GM19023 (cell line): ENCODE measurements around the gene PRKN.

Experiments
- ATAC-seq: cut with Tn5 transposase; IDR thresholded peaks from one replicate; pipeline ENCODE4 v1.9.1; 2021; ENCODE audit warnings: mild to moderate bottlenecking, moderate library complexity; ENCODE audit not compliant: unreplicated experiment

PRKN gene

DNA sequence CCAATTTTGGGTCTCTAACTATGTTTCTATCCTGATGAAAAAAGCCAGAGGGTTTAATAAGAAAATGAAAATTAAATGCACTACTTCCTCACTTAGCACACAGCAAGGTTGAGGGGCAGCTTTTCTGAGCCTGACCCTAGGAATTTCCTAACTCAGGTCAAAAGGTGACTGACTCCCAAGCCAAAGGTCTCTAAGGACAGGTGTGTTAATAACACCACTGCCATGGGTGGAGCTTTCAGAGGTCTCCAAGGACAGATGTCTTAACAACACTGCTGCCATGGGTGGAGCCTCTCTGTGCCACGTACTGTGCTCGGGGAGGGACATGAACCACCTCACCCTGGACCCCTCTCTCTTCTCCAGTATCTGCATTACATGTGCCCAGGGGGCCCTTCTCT lies 339.2 kb downstream of the PRKN start:
- no peak for ATAC-seq

GRCh38 chr6:162387718-162388382 lies 339.7 kb downstream of the PRKN start:
- no peak for ATAC-seq

DNA sequence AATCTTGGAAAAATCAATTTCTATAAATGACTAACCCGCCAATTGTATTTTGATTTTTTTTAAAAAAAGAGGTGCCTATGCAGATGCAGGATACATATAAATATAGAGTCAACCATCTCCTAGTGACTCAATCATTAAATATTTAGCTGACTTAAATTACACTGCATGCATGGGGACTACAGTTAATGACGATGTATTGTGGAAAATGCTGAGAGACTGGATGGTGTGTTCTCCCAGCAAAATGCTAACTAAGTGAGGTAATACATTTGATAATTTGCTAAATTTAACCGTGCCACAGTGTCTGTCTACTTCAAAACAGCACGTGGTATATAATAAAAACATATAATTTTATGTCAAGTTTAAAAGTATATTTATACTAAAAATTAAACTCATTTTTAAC lies 341.6 kb downstream of the PRKN start:
- ATAC-seq = no peak

DNA sequence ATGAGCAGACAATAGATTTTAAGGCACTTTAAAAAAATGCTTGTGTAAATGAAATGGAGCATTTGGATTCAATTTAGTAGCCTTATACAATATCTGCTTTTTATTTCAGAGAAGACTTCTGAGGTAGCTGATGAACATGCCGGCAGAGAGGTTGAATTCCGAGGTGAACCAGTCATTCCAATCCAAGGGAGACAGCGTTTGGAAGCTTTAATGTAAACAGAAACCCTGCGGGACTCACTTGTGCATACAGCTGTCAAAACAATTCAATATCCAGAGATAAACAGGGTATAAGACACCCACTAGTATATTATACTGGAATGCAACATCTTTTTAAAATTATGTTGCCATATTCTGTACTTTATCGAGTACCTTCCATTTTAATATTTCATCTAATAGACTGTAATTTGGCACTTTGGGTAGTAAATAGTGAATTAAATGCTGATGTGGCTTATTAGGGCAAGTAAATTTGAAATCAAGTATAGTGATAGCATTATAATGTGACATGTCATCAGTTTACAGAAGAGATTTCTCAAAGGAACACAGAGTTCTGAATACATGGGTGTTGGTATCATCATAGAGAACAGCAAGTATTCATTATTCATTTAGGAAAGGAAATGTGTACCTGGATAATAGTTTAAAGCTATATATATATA lies 347.7 kb downstream of the PRKN start:
- ATAC-seq = no peak

DNA sequence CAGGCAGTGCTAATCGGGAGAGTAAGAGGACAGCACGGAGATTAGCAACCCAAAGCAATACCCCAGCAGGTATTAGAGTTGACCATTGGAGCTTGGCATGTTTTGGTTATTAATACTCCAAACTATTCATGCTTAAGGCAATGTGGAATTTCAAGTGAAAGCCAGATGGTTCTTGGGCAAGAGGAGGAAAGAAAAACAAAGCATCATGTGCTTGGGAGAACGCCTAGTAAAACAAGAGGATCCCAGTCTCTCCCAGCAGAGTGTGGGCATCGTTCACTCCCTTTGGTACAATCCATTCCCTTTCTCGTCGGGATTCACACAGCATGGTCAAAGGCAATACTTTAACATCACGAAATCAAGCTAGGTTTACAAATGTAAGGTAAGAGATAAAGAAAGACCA lies 349.8 kb downstream of the PRKN start:
- ATAC-seq = no peak

GRCh38 chr6:162373868-162374267 lies 353.7 kb downstream of the PRKN start:
- ATAC-seq = no peak

- no peak for ATAC-seq
Observed at GRCh38 chr6:162373192-162373591, 354.4 kb downstream of the PRKN start.

DNA sequence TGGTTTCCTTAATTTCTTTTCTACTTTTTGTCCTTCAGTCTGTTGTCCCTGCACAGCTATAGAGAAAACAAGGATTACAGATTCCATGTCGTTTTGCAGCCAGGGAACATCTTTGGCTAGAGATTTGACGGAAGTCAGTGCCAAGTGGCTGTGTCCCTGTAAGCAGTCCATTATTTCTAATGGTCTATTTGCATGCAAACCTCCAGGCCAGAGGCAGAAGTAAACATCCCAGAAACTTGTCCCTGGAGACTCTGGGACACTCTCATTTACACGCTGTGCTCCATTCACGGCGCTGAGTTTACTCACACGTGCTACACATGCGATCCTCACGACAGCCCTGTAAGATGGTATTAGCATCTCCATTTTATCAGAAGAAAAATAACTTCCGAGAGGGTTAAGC lies 355.5 kb downstream of the PRKN start:
- ATAC-seq = no peak

DNA sequence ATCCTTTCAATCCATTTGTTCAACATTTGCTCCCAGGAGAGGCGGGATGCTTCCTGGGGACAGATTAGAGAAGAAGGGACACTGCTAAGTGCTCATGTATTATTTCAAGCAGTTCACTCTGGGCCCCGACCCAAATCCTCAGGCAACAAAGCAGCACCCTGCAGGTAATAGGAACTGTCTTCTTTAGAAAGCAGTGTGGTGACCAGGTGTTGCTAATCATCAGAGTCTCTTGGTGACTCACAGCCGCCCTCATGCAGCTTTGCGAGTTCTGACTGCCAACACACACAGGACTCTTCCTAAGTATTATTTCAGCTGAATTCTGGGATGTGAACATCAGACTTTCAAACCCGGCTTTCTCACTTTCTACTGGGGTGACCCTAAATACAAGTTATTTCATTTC lies 356.4 kb downstream of the PRKN start:
- ATAC-seq = no peak

DNA sequence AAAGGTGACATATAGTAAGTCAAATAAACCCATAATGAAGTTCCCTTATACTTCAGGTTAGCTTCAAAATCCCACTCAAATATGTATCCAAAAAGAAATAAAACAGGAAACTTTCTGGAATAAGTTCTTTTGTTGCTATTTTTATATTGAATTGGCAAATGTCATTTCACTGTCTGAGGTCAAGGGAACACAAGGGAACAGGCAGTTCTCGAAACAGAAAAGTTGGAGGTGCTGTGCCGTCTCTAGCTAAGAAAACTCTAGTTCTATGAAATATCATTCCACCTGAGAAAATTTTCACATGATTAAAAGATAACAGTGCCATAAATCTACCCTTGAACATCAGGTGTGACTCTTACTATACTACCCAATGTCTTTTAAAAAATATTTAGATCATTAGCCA lies 358.5 kb downstream of the PRKN start:
- no peak for ATAC-seq

DNA sequence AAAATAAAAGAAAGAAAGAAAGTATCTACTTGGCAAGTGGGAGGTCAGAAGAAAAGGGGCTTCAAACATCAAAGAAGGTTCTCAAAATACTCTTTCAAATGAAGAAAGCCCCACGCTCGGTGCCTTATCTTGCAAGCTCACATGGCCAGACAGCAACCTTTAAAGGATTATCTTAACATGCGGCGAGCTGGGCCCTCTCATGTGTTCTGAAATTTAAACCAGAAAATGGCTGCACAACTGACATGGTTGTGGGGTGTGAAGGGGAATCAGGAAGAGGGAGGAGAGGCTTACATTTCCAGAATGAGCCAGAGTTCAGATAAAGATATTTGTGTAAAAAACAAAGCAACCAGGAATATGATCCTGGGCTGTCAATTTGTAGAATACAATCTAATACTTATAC lies 363.1 kb downstream of the PRKN start:
- no peak for ATAC-seq

GRCh38 chr6:162363757-162364156 lies 363.8 kb downstream of the PRKN start:
- ATAC-seq = no peak

DNA sequence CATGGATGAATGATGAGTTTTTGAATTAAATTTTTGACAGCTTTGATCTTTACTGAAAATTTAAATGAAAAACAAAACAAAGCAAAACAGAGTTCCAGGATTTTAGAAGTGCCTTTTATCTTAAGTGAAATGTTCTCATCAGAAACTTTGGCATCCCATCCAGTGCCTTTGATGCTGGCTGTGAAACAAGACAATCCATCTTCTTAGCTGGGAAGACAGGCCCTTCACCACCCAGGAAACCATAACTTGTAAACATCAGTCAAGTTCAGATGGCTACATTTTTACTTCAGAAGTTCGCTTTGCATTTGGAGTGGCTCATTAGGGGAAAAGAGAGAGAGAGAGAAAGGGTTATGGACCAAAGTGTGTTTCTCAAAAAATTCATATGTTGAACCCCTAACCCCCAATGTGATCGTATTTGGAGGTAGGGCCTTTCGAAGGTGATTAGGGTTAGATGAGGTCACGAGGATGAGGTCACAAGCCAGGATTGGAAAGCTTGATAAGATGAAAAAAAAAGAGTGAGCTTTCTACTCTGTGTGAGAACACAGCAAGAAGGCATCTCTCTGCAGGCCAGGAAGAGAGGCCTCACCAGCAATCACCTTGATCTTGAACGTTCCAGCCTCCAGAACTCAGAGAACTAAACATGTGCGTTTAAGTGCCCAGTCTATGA lies 366.5 kb downstream of the PRKN start:
- no peak for ATAC-seq

DNA sequence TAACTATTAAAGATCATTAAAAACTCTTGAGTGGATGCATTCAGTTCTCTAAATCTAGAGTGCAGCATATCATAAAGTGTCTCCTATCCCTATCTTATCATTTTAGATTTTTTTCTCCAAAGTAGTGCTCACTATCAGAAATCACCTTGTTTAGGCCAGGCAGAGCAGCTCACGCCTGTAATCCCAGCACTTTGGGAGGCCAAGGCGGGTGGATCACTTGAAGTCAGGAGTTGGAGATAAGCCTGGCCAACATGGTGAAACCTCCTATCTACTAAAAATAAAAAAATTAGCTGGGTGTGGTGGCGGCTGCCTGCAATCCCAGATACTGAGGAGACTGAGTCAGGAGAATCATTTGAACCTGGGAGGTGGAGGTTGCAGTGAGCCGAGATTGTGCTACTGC lies 368.9 kb downstream of the PRKN start:
- no peak for ATAC-seq

DNA sequence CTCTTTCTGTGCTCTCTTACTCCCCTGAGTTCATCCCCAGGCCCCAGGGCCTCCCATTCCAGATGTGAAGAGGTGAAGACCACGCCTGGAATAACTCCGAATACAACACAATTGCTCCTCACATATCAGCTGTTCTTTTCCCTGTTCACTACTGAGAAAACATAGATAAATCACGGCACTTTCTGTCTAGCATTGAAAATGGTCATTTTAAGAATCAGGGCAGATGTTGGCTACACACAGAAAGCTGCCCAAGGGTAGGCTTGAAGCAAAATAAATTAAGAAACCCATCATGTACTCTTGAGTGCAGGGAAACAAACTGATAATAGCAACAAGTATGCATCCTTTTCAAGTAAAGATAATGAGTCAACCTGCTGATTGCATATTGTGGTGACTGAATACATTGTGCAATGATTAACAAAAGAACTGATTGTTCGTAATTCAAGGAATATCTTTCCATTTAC lies 382.5 kb downstream of the PRKN start:
- ATAC-seq = no peak

- no peak for ATAC-seq
Observed at GRCh38 chr6:162344646-162345010, 382.9 kb downstream of the PRKN start.

DNA sequence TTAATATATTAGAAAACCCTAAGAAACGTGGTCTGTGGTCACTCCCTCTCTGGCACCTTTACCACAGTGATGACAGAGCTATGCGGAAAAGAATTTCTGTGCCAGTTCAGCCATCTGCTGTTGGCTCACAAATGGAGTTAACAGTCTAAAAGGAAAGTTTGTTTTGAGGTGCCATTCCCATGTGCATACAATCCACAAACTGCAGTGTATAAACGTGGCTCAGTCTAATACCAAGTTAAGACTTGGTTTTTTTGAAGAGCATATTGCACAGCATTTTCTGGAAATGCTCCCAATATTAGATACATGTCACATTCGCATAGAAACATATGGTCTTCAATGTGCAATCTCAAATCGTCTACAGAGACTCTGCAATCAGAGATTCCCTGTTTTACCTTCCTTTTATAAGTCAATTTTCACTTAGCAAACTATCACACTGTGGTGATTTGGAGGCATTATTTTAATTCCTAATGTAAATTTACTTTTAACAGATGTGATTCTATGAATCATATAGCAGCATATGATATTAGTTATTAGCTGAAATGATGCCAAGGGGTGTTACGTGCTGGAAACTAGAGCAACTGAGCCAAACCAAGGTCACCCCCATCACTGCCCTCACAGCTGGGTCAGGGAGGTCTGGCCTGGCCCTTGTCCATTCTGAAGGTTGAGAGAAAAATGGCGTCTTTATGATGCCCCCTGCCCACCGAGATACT lies 383.5 kb downstream of the PRKN start:
- no peak for ATAC-seq

DNA sequence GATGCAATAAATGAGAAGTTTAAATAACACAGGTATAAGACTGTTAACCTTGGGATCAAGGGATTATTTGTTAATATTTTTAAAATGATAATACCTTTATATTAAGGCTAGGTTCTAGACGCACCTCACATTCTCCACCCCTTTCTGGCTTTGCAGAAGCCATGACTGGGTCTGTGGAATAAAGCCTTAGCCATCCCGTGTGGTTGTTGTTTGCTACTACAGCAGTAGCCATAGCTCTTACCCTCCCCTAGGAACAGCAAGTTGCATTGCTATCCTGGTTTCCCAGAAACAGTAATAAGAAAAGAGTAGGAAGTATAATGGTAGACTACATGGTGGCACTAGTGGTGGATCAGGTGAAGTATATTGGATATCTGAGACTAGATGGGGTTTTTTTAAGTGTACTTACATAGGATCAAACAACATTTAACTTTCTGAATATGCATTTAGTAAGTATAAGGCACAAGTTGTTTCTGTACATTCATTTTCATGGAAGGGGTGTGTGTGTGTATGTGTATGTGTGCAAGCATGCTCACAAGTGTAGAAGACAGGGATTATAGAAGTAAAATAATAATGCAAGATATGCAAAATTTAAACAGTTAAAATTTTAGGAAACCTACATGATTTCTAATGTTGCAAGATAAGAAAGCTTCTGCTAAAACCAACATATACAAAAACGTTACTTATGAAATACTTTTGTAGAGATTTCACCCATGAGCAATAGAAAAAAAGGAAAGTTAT lies 384.2 kb downstream of the PRKN start:
- ATAC-seq = no peak

GRCh38 chr6:162337412-162337811 lies 390.2 kb downstream of the PRKN start:
- ATAC-seq = no peak

GRCh38 chr6:162336359-162336758 lies 391.2 kb downstream of the PRKN start:
- no peak for ATAC-seq

- ATAC-seq = no peak
Observed at GRCh38 chr6:162332365-162332764, 395.2 kb downstream of the PRKN start.
